ENCODE data around the gene NME7.
"Not testable (repeated sequence)": the region's sequence is repeated elsewhere in the genome, so short reads cannot be mapped to it uniquely, and the experiment has no call there.

The NME7 gene

DNA sequence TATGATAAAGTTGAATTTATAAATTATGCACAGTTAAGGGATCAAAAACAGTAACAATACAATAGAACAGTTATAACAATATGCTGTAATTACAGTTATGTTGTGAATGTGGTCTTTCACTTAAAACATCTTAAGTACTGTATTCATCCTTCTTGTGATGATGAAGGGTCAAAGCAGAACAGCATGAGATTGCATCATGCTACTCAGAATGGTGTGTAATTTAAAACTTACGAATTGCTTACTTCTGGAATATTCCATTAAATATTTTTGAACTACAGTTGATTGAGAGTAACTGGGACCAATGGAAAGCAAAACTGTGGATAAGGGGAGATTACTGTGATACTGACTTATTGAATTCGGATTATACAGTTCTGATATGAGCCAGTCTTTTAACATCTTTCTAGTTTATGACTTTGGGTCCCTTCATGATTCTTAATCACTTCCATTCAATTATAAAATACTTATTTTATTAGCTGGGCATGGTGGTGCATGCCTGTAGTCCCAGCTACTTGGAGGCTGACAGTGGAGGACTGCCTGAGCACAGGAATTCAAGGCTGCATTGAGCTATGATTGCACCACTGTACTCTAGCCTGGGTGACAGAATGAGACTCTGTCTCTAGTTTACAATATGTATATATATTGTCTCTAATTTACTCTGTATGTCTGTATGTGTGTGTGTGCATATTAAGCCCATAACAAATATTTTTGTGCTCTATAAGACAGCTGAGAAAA, 217.9 kb downstream of the NME7 start:
- no peak for DNase-seq

DNA sequence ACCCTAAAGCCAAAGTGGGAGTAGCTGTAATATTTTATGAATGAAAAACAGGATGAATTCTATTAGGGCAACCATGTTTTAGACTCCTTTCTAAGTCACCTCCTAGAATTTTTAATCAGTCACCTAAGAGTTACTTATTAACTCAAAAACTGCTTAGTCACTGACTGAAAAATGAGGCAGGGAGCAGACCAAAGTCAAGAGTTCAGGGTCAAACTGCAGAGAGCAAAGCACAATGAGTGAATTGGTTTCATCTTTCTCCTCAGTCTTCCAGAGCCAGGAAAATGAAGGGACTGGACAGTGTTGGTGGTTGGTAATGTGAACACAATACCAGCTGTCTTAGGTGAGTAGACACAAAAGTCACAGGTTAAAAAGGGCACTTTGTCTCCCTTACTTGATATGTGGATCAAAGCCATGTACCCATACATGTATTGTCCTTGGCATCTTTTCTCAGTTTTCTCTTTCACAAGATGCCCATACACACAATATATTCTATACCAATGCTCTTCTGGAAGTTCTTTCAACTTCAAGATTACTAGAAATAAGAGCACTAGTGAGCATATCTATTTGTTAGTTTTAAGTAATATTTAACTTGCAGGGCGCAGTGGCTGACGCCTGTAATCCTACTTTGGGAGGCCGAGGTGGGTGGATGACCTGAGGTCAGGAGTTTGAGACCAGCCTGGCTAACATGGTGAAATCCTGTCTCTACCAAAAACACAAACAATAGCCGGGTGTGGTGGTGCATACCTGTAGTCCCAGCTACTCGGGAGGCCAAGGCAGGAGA, 218.9 kb downstream of the NME7 start:
- no peak for DNase-seq

DNA sequence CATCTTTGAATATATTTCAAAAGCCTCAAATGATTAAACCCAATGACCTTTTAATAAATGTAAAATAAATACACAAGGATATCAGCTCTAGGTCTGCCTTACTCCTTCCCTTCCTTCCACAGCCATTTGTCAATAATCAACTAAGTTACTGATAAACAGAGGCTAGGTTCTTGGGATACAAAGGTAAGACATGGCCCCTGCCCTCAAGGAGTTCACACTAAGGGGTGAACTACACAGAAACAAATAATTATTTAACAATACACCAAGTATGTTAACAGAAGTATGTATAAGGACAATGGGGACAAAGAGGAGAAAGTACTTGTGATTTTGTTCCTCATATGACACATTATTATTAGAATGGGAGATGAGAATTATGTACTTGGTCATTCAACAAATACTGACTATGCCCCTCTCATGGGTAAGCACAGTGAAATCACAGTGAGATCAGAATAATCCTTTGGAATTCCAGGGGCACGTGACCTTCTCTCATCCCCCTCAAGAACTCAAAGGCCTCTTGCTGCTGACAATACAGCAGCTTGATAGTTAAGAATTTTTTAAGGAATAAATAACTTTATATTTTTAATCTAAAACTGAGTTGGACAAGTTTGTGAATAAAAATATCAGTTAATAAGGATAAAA, 220.9 kb downstream of the NME7 start:
- no peak for DNase-seq

DNA sequence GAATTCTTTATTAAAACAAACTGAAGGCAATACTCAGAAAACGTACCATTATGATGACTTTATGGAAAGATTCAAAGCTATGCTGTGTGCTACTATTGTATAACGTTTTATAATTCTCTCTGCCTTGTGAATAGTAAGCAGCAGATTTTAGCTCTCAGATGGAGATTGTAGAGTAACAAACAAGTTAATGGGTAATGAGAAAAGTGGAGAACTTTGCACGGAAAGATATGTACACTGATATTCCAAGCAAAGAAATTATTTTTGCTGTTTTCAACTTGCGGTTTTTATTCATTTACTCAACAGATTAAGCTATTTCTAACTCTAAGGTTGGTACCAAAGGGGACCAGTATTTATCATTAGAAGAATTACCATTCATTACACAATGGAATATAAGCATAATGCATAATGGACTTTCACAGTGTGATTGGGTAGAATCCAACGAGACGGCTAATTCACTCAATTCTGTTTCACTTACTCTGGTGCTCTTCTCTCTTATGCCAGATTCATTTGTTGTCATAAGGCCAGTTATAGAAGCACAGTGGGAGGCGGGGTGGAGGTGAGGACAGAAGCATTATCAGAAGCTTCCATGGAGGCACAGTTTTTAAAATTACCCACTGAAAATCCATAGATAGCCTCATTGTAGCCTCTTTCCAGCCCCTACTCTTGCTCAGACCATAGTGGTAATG, 222.5 kb downstream of the NME7 start:
- DNase-seq: no peak

DNA sequence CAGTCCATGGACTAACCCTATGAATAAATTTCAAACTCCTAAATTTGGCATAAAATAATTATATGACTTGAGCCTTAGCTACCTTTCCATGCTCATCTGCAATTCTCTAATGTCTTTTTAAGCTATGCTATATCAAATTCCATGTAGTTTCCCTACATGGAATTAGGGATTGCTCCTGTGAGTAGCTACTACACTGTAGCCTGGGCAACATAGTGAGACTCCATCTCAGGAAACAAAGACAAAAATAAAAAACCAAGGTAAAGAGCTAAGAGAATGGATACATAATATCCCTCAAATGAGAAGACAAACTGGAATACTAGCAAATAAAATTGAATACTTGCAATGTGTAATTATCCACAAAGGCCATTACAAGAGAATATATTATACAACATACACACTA, 223.6 kb downstream of the NME7 start:
- DNase-seq: no peak

DNA sequence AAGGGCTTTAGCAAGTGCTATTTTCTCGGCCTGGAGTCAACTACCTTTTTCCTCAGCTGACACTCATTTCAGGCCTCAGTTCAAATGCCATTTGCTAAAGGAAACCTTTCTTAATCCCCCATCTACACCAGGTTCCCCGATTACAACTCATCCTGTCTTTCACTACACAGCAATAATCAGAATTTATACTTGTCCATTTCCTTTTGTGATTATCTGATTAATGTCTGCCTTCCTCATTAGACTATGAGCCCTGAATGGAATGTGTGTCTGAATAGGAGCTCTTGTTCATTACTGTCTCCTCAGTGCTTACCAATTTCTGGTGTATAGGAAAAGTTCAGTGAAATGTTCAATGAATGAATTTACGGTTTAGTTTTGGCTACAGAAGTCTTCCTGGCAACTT, 224.3 kb downstream of the NME7 start:
- no peak for DNase-seq

DNA sequence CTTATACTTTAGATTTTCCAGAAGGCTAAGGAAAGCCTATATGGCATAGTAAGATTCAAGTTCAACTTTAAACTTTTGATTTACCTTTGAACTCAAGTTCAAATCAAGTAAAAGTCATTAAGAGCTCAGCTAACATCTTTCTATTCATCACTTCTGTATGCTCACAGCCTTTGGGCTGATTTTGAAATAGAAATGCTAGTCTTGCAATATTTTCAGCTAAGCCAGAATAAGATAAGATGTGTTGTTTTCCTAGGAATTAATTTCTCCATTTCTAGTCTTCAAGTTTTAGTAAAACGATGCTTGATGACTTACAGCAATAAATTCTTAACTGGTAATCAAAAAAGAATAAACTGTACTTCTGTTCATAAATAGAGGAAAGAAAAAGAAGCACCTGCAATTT, 225.5 kb downstream of the NME7 start:
- DNase-seq: no peak

DNA sequence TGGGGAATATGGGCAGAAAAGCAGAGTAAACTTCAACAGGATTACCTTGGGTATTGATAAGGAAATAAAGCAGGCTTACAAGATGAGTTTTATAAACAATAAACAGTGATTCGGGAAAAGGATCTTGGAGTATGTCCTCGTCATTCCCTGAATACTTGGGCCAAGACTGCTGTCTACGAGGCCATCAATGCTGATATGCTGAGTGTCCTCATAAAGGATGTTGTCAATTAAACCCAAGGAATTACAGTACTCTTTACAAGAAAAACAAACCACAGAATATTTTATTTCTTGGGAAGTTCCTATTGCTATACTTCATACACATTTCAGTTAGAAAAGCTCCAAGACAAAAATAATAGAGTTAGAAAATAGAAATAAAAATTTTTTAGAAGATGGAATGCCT, 226.2 kb downstream of the NME7 start:
- no peak for DNase-seq

DNA sequence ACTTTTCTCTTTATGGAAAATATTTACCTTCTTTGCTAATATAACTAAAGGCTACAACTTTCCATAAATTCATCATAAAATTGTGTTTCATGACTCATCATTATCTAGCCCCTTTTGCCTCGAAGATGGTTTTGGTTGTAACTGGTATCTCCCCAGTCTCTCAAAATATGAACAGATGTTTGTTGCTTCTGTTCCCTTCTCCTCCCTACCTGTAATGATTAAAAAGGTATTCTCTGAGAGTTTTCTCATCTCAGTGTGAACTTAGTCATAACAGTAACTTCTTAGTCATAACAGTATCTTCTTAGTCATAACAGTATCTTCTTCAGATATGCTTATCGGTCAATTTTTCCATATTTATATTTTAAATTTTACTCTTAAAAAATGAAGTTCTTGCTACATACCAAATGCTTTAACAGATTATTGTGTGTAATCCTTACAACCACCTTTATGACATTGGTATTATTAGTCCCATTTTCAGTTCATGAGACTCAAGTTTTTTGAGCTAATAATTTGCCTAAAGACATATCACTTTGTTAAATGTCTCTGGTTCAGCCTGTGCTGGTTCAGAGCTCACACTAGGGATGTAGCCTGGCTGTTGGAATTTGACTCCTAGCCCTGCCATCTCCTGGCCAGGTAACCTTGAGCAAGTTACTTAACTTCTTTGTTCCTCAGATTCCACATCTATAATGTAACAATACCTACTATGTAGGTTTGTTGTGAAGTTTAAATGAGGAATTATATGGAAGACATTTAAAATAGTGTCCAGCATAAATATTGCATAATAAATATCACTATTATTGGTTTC, 228.5 kb downstream of the NME7 start:
- DNase-seq: no peak

DNA sequence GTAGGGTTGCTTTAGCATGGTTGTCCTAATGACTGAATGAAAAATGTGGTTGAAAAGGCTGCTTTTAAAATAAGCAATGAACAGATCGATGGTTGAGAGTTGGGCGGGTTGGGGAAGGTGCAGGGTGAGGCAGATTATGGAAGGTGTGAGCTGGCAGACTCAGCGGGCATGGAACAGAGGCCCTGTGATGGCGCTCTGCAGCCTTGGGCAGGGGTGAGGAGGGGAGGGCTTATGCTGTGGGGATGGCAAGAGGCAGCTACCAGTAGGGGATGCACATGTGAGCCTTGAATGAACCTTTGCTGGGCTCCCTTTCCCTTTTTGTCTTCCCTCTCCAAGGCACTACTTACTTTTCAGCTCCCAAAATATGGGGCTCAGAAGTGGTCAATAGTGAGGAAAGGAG, 230.2 kb downstream of the NME7 start:
- no peak for DNase-seq

DNA sequence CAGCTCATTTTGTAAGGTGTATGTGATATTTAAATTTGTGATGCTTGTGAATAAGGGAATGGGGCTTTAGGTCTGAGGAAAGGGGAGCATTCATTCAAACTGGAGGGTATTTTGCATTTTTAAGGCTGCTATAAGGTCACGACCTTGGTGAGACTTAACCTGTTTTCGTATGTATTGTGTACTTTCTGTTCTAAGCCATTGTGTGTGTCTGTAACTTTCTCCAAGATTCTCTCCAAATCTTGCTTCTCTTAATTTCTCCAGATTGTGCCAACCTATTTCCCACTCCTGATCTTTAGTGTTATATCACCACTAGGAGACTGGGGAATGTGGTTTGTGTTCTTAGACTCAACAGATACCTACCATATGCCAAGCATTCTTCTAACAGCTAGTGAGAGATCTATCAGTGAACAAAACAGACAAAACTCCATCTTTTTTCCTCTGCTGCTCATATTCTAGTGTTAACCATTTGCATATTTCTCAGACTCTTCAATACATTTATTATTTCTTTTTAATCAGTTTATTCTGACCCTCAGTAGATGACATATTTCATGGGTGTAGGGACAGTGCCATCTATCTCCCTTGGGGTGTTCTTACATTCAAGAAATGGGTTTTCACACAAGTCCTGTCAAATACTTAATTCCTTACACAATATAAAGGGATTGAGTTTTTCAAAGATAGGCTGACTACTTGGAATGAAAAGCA, 233.6 kb downstream of the NME7 start:
- DNase-seq: no peak

DNA sequence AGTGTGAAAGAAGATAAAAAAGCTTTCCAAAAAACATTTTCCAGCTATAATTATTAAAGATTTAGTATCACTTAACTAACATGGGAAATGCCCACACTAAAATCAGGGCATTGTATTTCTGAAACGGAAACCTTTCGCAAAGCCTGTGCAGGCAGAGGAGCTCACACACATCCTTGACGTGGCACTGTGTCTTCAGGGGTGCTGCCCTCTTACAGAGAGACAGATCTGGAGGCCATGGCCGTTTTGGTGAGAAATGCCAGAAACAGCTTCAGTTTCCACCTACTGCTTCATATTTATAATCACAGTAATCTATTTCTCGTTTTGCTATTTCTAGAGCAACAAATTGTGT, 234.4 kb downstream of the NME7 start:
- no peak for DNase-seq

DNA sequence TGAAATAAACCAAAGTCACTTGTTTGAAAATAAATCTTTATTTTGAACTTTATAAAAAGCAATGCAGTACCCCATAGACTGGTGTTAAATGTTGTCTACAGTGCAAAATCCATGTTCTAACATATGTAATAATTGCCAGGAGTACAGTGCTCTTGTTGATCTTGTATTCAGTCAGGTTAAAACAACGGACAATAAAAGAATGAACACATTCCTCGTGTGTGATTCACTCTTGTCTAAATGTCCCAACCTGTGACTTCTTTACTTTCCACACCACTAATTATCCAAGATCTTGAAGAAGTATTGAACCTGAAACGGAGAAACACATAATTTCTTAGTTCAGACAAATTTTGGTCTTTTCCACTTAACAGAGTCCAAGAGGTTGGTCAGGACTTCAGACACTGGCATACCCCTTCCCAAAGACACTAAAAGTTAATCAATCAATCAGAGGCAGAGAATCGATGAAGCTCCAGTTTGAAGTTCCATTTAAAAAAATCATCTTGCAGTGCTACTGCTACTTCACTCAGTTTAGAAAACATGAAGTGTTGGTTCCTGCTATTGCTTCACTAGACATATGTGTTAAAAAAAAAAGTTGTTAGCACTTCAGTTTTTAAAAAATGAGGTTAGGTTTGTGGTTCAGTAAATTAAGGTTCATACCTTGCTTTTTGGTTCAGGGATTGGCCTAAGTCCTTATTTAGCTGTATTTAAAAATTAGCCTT, 234.9 kb downstream of the NME7 start:
- DNase-seq: no peak

DNA sequence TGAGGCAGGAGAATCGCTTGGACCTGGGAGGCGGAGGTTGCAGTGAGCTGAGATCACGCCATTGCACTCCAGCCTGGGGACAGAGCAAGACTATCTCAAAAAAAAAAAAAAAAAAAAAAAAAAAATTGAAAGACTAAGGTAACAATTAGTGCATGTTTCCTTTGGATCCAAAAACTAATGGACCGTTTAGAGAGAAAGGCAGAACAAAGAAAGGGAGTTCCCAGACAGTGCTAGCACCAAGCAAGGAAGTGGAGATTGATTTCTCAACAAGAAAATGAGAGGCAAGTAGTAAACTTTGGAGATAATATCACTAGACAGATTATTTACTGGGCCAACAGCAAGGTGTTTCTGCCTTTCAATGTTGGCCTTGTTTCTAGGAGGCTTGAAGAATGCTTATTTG, 236.9 kb downstream of the NME7 start:
- DNase-seq: no peak

DNA sequence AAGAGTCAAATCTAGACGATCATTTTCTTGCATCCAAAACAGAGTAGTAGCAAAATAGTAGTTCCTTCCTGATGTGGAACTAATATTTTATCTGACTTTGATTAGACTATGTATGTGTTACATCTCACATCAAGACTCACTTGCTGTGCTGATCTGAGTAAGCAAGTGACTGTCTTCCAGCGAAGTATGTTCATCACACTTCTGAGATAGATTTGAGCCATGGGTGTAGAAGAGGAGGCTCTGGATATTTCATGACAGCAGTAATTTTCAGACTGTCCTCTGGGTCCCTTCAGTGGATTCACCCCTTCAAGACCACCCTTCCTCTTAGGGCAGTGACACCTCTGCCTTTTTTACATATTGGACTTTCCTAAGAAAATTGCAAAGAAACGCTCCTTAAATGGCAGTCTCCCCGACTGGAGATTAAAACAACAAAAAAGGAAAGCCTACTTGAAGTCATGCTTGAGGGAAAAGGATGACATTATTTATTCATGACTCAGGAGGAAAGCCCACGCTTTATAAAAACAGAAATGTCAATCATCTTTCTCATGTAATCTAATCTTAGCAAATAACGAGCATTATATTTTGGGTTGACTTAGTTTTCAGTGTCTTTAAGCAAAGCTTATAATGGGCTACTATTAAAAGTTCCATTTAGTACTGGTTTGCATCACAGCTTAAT, 238.3 kb downstream of the NME7 start:
- DNase-seq: no peak

DNA sequence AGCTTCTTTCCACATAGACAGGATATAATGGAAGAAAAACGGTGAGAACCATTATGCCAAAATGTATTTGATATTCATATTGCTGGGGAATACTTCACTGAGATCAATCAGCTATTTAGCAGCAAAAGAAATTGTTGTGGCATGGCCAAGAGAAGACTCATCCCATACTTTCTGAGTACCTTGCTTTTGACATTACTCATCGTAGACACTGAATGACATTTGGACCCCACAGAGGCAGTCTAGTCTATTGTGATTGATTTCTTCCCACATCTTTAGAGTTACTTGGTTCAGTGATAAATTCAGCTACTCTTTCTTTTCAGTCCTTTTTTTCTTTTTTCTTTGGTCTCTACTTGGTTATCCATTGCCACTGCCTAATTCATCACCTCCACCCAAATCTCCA, 239.0 kb downstream of the NME7 start:
- no peak for DNase-seq

DNA sequence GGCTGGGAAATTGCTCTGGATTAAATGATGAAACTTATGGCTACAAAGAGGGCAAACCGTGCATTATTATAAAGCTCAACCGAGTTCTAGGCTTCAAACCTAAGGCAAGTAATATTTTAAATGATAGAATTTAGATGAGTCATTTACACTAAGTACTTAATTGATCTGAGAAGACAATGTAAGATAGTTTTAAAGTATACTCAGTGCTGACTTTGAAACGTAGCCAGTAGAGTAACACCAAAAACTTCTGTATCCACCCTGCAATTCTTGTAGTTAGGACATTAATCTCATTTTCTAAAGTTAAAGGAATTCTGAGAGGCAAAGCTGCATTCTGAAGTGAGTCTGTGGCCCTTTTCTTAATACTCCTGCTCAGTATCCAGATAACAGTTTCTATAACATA, 240.3 kb downstream of the NME7 start:
- no peak for DNase-seq

DNA sequence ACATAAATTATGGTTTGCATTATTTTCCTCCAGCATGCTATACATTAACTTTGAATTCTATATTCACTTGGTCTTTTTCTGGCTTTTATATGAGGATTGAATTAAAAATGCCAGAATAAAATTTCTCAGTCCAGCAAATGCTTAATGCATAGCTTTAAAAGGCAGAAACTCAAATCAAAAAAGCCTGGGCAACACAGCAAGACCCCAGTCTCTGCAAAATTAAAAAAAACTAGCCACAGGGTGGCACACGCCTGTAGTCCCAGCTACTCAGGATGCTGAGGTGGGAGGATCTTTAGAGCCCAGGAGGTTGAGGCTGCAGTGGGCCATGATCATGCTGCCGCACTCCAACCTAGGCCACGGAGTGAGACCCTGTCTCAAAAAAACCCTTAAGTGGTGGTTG, 241.3 kb downstream of the NME7 start:
- DNase-seq: no peak

DNA sequence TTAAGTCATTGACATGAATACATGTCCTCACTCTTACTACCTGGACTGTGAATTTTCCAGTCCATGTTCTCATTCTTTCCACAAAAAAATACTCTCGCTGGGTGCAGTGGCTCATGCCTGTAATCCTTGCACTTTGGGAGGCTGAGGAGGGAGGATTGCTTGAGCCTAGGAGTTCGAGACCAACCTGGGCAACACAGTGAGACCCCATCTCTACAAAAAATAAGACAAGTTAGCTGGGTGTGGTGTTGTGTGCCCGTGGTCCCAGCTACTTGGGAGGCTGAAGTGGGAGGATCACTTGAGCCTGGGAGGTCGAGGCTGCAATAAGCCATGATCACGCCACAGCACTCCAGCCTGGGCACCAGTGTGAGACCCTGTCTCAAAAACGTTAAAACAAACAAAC, 242.0 kb downstream of the NME7 start:
- not testable (repeated sequence) for DNase-seq

DNA sequence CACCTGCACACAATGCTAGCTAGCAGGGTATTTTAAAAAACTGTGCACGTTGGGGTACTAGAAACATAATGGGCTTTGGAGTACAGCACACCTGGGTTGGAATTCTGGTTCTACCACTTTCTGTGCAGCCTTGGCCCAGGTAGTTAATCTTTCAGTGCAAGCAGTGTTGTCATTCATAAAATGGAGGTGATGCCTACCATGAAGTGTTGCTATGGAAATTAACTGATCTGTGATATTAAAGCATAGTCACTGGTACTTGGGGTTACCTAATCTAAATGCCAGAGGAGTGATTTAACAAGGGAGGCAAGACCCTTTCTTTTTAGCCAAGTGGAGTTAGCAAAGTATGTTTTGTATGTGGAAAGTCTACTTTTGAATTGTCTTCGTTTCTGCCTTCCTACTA, 243.1 kb downstream of the NME7 start:
- DNase-seq: no peak

DNA sequence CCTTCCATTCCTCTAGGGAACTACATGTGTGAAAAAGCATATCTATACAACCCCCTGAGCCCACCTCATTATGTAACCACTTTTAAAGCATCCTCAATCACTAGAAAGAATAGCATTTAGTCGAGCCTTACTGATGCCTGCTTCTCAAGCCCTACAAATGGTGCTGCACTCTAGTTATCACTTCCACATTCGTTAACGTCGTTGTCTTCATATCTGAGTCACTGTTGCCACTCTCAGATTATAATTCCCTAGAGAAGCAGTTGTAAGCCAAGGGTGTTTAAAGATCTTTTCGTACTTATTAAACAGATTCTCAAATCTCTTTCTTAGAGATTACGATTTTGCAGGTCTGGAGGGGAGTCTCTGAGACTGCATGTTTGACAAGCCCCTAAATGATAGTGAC, 244.6 kb downstream of the NME7 start:
- DNase-seq: no peak

Data from activated CD4-positive, alpha-beta T cell treated with anti-CD3 and anti-CD28 coated beads, Interleukin-2, amount 50 U/mL, for 48 hours (primary cell).